HG03135 (cell line): ENCODE results near the gene SHMT1.
"Not testable (repeated sequence)": the region's sequence is repeated elsewhere in the genome, so short reads cannot be mapped to it uniquely, and the experiment has no call there.

Source experiments
- ATAC-seq: cut with Tn5 transposase; IDR thresholded peaks from one replicate; pipeline ENCODE4 v1.9.1; 2021; ENCODE audit warnings: mild to moderate bottlenecking, moderate library complexity; ENCODE audit not compliant: unreplicated experiment

SHMT1 gene

GRCh38 chr17:18363101-18364049, at the start of gene SHMT1:
Gene SHMT1 (minus strand): TSS chr17:18363550. CDS start chr17:18355981, 7,569 bp downstream.
- peak; percentile 96 for ATAC-seq

DNA sequence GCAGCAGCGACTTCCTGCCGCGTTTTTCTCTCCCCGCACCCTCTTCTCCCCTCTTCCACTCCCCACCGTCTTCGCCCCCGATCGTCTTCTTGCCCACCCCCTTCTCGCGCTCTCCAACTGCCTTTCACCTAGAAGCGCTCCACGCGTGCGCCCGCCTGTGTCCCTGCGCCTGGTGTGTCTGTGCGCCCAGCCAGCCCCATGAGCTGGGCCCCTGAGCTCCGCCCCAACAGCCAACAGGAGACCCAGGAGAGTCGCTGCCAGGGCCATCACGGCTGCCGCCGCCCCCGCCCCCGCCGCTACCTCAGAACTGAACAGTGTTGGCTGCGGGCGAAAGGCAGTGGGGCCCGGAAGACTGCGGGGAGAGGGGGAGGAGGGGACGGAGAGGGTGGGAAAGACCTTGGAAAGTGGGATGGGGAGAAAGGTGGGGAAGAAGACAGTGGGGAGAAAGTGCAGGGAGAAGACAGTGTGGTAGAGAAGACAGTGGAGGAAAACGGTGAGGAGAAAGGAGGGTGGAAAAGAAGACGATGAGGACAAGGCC, 48.7 kb upstream of the SHMT1 start:
- peak; percentile 62 for ATAC-seq

- ATAC-seq, result not testable (repeated sequence)
Observed at GRCh38 chr17:18411377-18411864, 48.1 kb upstream of the SHMT1 start.

DNA sequence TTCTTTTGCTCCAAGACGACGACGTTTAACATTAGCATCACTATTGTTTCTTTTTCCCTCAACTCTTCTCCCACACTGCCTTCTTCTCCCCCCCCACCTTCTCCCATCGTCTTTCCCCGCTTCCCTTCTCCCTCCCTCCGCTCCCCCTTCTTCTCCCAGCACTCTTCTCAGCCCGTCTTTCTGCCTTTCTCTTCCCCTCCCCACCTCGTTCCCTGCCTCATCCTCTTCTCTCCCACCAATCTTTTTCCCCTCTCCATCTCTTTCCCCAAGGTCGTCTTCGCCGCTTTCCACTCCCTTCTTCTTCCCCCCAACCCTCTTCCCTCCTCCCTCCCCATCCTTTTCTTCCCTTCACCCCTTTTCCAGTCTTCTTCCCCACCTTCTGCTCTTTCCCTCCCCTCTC, 47.4 kb upstream of the SHMT1 start:
- not testable (repeated sequence) for ATAC-seq

DNA sequence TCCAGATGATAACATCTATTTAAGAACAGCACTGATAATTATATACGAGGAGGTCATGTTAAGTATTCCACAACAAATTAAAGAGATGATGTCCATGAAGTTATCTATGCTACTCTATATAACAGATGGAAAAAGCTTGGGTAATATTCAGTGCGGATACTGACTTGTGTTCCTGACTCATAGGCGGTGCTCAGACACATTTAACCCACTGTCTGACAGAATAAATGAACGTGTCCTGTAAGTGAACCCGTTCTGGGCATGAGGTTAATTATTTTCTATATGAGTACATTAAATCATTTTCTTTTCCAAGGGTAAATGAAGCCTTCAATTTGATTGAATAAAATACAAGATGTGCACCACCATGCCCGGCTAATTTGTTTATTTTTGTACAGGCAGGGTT, 46.0 kb upstream of the SHMT1 start:
- not testable (repeated sequence) for ATAC-seq

GRCh38 chr17:18408906-18409305, 45.6 kb upstream of the SHMT1 start:
- ATAC-seq, result not testable (repeated sequence)

GRCh38 chr17:18403604-18404003, 40.3 kb upstream of the SHMT1 start:
- peak; percentile 88 for ATAC-seq

GRCh38 chr17:18403166-18403565, 39.8 kb upstream of the SHMT1 start:
- ATAC-seq, result not testable (repeated sequence)

DNA sequence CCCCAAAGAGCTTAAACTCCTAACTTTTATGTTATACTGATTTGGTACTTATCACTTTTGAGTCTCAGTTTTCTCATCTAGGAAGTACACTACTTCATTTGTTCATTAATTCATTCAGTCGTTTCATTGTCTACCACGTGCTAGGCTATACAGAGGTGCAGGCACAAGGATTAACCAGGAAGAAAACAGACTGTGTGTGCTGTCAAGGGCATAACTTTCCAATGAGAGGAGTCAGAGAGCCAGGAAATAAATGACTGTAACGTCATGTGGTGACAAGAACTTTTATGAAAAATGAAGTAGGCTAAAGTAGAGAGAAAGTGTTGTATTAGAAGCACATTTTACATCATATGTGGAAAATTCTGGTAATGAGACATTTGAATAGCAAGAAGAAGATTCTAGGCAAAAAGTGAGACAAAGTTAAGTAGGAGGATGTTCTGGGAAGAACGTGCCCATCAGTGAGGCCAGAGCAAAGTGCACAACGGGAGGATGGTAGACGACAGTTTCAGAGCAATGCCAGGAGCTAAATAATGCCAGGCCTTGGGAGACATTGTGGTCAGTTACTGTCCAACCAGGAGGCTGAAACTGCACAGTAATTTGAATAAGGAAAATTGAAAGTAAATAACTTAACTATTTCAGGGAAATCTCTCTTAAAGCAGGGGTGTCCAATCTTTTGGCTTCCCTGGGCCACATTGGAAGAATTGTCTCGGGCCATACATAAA, 38.7 kb upstream of the SHMT1 start:
- ATAC-seq, result not testable (repeated sequence)

DNA sequence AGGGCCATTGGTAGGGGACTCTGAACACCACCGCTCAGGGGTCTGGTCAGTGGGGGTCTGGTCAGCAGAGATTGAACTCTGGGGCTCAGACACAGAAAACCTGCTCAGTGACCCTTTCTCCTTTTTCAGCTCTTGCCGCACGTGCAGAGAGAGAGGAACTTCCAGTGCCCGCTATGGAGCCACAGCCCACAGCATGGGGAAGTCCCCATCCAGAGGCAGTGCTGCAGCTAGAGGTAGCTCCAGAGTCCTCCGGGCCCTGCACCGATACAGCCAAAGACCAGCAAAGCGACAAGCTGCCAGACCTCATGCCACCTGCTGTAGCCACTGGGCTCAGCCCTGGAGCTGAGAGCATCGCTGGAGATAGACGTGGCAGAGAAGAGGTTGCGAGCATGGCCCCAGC, 25.4 kb upstream of the SHMT1 start:
- ATAC-seq, result not testable (repeated sequence)

DNA sequence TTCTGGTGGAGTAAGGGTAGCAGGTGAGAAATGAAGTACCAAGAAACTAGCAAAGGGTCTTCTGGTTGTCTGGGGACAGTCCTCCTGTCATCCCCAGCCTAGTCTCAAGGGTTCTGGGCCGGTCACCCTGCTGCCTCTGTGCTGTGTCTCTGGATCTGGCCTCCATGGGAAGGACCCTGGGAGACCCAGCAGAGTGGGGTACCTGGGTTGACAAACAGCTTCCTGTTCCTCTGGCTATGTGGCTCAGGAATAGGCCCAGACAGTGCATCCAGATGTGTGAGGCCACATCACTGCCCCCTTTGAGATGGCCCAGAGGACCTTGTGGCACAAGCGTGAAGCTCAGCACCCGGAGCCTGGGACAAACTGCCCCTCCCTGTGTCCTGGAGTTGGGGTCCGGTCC, 24.9 kb upstream of the SHMT1 start:
- not testable (repeated sequence) for ATAC-seq

- ATAC-seq, result not testable (repeated sequence)
Observed at GRCh38 chr17:18387583-18387982, 24.2 kb upstream of the SHMT1 start.

DNA sequence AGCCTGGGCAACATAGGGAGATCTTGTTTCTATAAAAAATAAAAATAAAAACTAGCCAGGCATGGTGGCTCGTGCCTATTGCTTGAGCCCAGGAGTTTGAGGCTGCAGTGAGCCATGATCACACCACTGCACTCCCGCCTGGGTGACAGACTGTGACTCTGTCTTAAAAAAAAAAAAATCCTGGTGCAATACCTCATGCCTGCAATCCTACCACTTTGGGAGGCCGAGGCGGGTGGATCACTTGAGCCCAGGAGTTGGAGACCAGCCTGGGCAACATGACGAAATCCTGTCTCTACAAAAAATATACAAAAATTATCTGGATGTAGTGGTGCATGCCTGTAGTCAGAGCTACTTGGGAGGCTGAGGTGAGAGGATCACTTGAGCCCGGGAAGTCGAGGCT, 20.9 kb upstream of the SHMT1 start:
- ATAC-seq, result not testable (repeated sequence)

- ATAC-seq, result not testable (repeated sequence)
Observed at GRCh38 chr17:18383079-18383481, 19.7 kb upstream of the SHMT1 start.

DNA sequence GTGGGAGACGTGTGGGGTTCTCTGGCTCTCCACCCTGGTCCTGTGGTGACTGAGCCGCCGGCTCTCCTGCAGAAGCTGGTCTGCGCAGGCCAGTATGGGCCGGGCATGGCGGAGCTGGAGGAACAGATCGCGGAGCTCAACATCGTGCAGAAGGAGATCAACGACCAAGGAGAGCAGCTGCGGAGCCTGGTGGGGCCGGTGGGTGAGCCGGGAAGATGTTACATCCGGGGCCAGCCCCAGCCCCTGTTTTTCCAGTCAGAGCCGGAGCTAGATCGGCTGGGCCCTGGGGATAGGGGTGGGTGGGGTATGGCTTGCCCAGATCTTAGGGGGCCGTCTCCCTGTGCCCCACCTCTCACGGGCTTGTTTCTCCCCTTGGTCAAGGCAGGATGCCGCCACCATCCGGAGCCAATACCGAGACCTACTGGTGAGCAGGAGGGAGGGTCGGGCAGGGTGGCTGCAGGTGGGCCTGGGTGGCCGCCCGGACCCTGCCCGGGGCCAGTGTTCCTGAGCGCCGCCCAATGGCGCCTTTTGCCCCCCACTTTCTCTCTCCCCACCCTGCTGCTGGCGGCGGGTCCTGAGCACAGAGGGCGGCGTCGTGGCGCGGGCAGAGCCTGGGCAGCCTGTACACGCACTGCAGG, 19.2 kb upstream of the SHMT1 start:
- no peak for ATAC-seq

DNA sequence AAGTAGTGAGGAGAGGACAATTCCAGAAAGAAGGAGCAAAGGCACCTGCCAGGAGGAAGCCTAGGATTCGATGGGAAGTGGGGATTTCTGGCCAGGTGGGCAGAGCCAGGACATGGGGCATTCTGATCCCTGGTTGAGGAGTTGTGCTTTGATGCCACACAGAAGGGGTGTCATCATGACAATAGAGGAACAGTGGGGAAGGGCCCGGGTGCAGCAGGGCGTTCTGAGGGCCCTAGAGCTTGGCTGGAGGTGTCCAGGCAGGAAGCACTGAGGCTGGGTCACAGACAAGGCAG, 18.5 kb upstream of the SHMT1 start:
- ATAC-seq, result no peak

- ATAC-seq, result no peak
Observed at GRCh38 chr17:18381158-18381952, 18.0 kb upstream of the SHMT1 start.

DNA sequence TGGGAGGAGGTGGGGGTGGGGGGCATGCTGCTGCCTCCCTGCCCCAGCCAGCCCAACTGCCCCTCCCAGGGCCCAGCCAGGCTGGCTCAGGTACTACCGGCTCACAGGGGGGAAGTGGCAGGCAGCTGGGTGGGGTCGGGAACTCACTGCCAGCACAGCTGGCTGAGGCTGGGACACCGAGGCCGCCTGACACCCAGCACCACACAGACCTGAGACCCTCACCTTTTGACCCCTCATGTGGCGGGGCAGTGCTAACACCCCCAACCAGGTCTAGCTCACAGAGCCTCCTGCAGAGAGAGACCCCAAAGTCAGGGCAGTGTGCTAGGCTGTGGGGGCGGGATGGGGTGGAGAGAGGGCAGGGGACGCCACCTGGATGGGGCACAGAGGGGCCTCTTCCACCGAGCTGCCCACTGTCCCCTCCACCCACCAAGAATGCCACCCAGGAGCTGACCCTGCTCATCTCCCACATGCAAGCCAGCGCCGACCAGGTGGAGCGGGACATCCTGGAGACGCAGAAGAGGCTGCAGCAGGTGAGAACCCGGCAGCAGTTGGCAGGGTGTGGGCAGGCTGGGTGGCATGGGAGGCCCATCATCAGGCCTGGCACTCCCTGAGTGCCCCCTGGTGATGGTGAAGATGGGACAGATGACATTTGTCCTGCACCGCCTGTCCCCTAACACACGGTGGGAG, 17.3 kb upstream of the SHMT1 start:
- ATAC-seq, result no peak

- no peak for ATAC-seq
Observed at GRCh38 chr17:18379246-18380146, 16.1 kb upstream of the SHMT1 start.
